Fibroblast of skin of abdomen (primary cell): ENCODE measurements around the gene PRSS23.

Experiments used
- DNase-seq: peaks from one replicate; pipeline ENCODE4 v3.0.0-alpha.2; 2013

PRSS23 gene

GRCh38 chr11:86790867-86791849 is 9.2 kb upstream of the PRSS23 start:
- no peak for DNase-seq

DNA sequence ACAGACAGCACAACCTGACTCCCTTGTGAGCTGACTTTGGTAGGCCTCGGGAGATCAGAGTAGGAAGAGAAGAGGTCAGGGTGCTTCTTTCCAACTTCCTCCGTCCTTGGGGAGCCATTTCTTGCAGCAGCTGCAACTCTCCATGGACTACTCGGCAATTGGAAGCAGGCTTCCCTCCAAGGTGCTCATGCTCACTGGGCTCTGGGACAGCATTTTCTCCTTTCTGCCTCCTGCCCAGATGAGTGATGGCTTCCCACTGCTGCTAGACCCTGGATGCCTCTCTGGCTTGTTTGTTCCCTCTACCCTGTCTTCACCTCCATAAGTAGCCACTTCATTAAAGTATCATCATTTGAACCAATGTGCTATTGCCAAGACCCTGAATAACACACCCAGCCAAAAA is 8.2 kb upstream of the PRSS23 start:
- DNase-seq, result no peak

- DNase-seq, result no peak
Measured at GRCh38 chr11:86793307-86793706, 7.0 kb upstream of the PRSS23 start.

DNA sequence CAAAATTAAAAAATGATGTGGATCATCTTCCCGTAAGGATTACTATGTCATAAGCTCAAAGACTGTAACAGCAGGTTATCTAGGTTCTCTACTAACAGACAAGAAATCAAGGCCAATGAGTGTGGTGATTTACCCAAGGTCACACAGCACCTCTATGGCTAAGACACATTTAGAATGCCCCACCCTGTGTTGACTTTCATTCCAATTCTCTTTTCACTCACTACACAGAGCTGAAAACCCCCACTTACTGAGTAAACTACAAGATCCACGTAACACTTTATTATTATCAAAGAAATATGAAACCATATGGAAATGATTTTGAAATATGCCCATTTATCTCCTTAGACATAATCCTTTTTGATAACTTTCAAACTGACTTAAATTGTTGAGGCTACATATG is 4.8 kb upstream of the PRSS23 start:
- DNase-seq, result no peak

DNA sequence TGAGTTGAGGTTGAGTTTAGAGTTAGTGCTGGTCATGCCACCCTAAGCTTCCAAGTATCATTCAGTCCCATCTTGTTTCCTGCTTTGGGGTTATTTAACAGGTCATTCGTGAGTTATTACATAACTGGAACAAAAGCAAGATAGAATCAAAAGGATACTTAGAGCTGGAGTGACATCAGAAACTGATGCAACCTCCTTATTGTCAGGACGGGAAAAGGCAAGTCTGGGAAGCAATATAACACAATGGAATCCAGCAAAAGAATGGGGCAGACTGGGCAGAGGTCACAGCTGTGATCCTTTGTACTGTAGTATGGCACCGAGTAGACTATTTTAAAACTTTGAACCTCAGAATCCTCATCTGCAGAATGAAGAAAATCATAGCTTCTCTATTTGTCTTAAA is 4.4 kb upstream of the PRSS23 start:
- DNase-seq, result peak; percentile 52

GRCh38 chr11:86797133-86797532 is 3.2 kb upstream of the PRSS23 start:
- no peak for DNase-seq

DNA sequence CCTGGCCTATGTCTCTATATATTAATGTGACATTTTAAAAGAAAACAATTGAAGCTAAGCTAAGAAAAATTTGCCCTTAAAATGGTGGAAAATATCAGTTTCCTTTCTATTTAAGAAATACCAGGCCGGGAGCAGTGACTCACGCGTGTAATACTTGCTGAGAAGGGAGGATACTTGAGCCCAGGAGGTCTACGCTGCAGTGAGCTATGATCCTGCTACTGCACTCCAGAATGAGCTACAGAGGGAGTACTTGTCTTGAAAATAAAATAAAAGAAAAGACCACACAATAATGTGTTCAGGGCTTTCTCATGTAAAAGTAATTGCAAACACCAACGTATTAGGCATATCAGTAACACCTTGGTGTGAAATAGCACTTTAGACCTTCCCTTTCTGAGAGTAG is 1.4 kb upstream of the PRSS23 start:
- peak; percentile 84 for DNase-seq

DNA sequence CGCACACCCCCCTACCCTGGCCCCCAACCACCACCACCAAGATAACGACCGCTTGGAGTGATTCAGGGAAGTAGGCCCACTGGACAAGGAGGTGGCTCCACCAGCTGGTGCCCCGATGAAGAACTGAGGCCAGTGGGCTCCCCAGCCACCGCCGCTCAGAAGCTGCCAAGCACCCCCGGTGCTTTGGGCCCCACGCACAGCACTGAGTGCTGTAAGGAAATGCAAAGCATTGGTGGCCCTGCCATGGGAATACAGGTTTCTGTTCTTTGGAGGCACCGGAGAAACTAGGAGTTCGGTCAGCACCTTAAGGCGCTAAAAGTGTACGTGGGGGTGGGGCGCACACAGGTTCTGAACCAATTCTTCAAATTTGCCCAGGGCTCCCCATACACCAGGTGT is 664 bp upstream of the PRSS23 start:
- DNase-seq, result no peak

- no peak for DNase-seq
Measured at GRCh38 chr11:86800960-86801272, 574 bp downstream of the PRSS23 start.

DNA sequence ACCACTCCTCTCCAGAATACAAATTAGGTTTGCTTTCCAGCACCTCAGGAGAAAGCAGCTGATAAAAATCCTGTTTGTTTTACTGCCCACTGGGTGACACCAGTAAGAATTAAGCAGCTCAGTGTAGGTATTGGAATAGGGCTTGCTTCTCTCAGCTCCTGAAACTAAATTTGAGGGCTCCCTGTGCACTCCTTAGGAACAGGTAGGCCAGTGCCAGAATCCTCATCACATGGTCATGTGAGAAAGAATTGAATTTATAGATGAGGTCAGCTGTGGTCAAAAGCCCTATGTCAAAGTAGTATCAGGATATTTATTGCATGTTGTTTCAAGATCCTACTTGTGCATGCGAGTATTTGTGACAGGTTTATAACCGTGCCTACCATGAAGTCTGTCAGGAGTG is 1.0 kb downstream of the PRSS23 start:
- no peak for DNase-seq

DNA sequence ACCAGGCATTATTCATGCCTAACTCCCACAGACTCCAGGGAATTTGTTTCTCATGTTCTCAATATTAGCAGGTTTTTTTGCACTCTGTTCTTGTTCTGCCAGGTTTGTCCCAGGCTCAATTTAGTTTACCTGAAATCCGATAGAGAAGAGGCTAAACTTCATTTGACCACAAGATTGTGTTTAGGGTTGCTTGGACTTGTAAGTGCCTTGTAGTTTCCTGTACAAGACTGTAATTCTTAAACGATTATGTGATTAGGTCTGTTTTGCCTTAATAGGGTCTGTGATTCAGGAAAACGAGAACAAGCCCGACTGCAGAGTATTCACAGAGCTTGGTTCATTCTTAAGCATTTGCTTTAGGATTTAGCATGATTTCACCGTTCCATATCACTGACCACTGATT is 1.8 kb downstream of the PRSS23 start:
- DNase-seq, result no peak

DNA sequence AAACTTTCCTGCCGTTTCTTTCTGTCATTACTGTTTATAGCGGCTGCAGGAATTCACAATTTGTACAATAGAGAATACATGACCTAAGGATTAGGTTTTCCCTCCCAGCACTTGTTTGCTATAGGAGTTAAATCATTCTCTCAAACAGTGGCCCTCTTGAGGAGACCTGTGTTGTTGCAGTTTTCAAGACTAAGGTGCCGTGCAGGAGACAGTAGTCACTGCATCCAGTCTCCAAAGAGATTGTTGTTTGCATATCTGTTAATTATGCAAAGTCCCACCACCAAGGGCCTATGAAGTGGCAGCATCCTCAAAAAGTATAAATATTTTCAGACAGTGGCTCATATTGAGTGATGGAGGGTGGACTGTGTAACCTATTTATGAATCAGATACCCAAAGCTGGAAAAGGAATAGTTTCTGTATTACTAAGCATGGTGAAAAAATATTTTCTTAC is 2.3 kb downstream of the PRSS23 start:
- peak; percentile 44 for DNase-seq

DNA sequence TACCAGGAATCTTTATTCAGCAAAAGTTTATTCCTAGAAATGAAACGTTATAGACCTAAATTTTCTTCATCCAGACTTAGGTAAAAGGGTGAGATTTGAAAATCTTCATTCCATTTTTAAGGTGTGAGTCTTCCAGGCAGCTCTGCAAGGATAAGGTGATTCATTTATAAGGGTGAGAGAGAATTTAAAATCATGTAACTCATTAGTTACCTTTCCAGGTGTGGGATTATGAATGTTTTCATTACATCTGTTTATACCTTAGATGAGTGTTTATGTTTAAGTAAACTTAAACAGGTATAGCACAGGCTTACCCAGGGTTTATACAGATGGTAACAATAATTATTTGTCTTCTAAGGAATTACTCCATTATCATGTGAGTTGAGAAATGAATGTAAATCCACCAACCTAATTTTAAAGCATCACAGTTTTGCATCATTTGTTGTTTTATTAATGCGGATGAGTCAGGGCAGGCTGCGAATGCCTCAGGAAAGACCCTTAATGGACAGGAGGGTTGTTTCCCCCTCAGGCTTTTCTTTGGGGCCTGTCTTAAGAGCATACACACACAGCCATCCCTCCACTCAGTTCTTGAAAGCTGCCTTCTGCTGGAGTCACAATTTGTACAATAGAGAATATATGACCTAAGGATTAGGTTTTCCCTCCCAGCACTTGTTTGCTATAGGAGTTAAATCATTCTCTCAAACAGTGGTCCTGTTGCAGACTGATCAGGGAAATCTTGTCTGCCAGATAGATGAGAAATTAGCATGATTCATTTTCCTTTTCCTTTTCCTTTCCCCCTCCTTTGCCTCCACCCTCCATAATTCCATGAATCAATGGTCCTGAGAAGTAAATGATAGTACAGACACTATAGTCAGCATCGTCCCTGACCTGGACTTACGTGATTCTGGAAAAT is 3.0 kb downstream of the PRSS23 start:
- no peak for DNase-seq

- DNase-seq, result no peak
Measured at GRCh38 chr11:86804951-86805350, 4.6 kb downstream of the PRSS23 start.

DNA sequence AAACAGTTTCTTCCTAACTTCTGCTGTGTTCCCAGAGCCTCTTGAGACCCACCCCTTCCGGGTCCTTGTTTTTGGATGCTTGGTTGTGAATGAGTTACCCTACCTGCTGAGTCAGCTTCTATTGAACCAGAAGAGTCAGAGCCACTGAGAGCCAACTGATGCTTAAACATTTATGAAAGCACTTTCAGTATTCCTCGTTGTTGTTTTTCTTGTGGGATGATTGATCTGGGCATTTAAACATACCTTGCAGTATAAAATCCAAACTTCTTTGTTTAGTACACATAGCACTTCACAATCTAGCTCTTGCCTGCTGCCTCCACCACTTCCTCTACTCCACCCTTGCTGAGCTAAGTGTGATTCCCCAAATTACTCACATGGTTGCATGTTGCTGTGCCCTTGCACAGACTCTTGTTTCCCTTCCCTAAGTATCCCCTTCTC is 5.5 kb downstream of the PRSS23 start:
- DNase-seq, result no peak

DNA sequence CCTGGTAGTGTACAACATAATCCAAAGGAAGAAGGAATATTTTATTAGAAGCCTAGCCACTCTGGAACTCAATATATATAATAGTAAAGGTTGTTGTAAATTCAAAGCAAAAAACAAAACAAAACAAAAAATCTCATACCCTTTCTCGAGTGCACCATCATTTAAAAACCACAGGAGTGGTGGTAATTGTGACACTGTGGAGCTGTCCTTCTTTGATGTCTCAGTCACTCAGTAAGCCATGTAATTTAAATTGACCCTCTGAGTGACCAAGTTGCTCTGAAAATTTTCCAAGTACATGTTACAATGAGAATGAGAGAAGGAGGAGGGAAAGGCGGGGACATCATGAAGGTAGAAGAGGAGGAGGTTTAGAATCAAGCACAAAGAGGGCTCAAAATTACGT is 6.6 kb downstream of the PRSS23 start:
- DNase-seq, result no peak

DNA sequence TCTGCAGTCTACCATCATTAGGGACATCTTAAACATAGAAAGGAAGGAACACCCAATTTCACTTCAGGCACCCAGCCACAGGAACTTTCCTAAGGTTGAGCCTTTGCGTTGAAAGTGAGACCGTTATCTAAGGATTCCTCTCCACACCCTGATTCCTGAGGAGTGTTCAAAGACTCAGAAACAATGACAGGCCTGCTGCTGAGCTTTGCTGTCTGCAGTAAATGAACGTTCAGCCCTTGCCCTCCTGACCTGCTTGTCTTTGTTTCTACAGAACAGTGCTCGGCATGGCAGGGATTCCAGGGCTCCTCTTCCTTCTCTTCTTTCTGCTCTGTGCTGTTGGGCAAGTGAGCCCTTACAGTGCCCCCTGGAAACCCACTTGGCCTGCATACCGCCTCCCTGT is 7.0 kb downstream of the PRSS23 start:
- DNase-seq, result no peak

DNA sequence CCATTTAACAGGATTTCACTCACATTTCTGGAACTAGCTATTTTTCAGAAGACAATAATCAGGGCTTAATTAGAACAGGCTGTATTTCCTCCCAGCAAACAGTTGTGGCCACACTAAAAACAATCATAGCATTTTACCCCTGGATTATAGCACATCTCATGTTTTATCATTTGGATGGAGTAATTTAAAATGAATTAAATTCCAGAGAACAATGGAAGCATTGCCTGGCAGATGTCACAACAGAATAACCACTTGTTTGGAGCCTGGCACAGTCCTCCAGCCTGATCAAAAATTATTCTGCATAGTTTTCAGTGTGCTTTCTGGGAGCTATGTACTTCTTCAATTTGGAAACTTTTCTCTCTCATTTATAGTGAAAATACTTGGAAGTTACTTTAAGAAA is 9.2 kb downstream of the PRSS23 start:
- DNase-seq, result no peak

DNA sequence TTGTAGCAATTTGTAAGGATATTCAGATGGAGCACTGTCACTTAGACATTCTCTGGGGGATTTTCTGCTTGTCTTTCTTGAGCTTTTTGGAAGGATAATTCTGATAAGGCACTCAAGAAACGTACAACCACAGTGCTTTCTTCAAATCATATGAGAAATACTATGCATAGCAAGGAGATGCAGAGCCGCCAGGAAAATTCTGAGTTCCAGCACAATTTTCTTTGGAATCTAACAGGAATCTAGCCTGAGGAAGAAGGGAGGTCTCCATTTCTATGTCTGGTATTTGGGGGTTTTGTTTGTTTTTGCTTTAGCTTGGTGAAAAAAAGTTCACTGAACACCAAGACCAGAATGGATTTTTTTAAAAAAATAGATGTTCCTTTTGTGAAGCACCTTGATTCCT is 9.9 kb downstream of the PRSS23 start:
- no peak for DNase-seq

DNA sequence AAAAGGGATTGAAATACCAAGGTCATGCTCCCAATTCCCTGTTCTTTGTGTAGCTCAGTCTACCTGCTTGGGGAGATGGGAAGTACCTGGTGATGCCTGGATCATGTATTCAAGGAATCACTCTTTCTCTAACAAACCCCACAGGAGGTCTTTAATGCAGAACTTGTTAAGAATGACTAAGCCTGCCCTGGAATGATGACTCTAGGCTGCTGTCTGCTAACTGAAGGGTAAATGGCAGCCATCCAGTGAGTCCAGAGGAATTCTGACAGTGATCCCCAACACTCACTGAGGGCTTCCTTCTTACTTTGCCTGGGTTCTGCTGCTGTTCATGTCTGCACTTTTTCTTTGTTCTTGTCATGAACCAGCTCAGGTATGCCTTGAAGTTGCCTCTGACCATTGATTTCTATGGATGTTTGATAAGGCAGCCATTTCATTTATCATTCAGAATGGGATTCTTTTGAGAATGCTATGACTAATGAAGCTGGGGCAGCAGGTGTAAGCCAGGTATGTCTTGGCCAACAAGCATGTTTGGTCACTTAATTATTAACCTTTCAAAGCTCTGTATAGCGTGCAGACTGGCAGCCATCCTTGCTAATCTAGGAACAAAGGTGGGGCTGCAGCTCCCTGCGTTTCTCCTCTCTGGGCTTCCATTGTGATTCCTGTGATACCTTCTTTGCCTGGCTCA is 11.4 kb downstream of the PRSS23 start:
- DNase-seq, result peak; percentile 90

- no peak for DNase-seq
Measured at GRCh38 chr11:86812322-86812670, 12.0 kb downstream of the PRSS23 start.

DNA sequence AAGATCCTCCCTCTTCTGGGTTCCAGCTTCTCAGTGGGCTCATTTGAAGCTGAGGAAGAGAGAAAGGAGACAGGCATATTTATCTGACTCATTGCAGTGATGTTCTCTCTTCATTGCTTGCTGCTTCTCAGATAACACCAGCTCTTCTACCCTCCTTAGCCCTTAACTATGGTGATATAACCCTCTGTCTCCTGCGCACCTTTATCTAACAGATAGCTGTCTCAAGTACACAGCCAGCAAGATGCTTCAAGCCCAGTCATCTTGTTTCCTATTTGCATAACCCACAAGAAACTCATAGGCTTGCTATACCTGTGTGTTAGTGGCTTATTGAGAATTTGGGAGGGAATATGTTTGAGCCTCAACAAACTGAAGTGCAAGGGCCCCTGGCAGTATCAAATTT is 12.6 kb downstream of the PRSS23 start:
- DNase-seq, result no peak

GRCh38 chr11:86814775-86815174 is 14.4 kb downstream of the PRSS23 start:
- peak; percentile 86 for DNase-seq
